GM18502 (cell line): ENCODE results near the gene MMP15.
"Not testable (repeated sequence)": the region's sequence is repeated elsewhere in the genome, so short reads cannot be mapped to it uniquely, and the experiment has no call there.

Experiments used
- ATAC-seq: cut with Tn5 transposase; IDR thresholded peaks from one replicate; pipeline ENCODE4 v1.9.1; 2021; ENCODE audit warnings: mild to moderate bottlenecking; ENCODE audit not compliant: unreplicated experiment, poor library complexity

The MMP15 gene

GRCh38 chr16:58077796-58078195 lies 52.2 kb downstream of the MMP15 start:
- no peak for ATAC-seq

- ATAC-seq: not testable (repeated sequence)
These were observed 55.1 kb downstream of the MMP15 start for GRCh38 chr16:58080657-58081056.

GRCh38 chr16:58082381-58082780 lies 56.8 kb downstream of the MMP15 start:
- ATAC-seq: no peak

GRCh38 chr16:58084635-58085034 lies 59.1 kb downstream of the MMP15 start:
- ATAC-seq: no peak

- ATAC-seq: no peak
These were observed 59.6 kb downstream of the MMP15 start for GRCh38 chr16:58085171-58085570.

- ATAC-seq: no peak
These were observed 60.2 kb downstream of the MMP15 start for GRCh38 chr16:58085584-58086251.

GRCh38 chr16:58086381-58087208 lies 61.0 kb downstream of the MMP15 start:
- ATAC-seq: no peak

GRCh38 chr16:58087209-58087913 lies 61.8 kb downstream of the MMP15 start:
- no peak for ATAC-seq

GRCh38 chr16:58088091-58088490 lies 62.5 kb downstream of the MMP15 start:
- no peak for ATAC-seq

- ATAC-seq: not testable (repeated sequence)
These were observed 64.8 kb downstream of the MMP15 start for GRCh38 chr16:58090396-58090795.

GRCh38 chr16:58094026-58094425 lies 68.5 kb downstream of the MMP15 start:
- no peak for ATAC-seq

GRCh38 chr16:58094791-58095574 lies 69.4 kb downstream of the MMP15 start:
- ATAC-seq: no peak

- ATAC-seq: not testable (repeated sequence)
These were observed 70.0 kb downstream of the MMP15 start for GRCh38 chr16:58095575-58095960.

- no peak for ATAC-seq
These were observed 70.7 kb downstream of the MMP15 start for GRCh38 chr16:58096249-58096648.
